ENCODE results near the gene P3H2. TPM values are rescaled to one million over a fixed set of nuclear protein-coding genes. Genes with fewer than 3 reads are reported as not detected.

P3H2 gene
- total RNA-seq, 2 donors from 2014 or later: 14.6 to 22.2 TPM

- Histone ChIP-seq H3K36me3 (no peaks in the 10 kb centered on the region), H3K4me3 (no peak overlapping the region), H3K4me1 (no peaks in the 10 kb centered on the region), H3K9ac (ENCODE audit: low read depth in 2 of 2, low read length in 2 of 2) (no peak overlapping the region), H3K9me3 (no peaks in the 10 kb centered on the region), H3K27me3 (no peaks in the 10 kb centered on the region), H3K27ac (no peak overlapping the region)
- no peak for TF ChIP-seq CTCF (IDR thresholded peaks at IDR 0.05)
- intact Hi-C loops (cut with DNase I): no loop called here
- no peak for DNase-seq
Measured at GRCh38 chr3:190094160-190094718, 26.5 kb downstream of the P3H2 start.

- H3K36me3 ChIP-seq: no peaks in the 10 kb centered on the region
- H3K27ac ChIP-seq: peak overlapping the region; percentile 21
- no peaks in the 10 kb centered on the region for H3K9me3 ChIP-seq
- no peak overlapping the region for H3K9ac ChIP-seq (ENCODE audit: low read depth in 2 of 2, low read length in 2 of 2)
- intact Hi-C loops (cut with DNase I): no loop called here
- no peaks in the 10 kb centered on the region for H3K4me1 ChIP-seq
- no peaks in the 10 kb centered on the region for H3K27me3 ChIP-seq
- H3K4me3 ChIP-seq: no peak overlapping the region
- TF ChIP-seq CTCF (IDR thresholded peaks at IDR 0.05): no peak
- DNase-seq: no peak
Measured at GRCh38 chr3:190092250-190092649, 28.4 kb downstream of the P3H2 start.

DNA sequence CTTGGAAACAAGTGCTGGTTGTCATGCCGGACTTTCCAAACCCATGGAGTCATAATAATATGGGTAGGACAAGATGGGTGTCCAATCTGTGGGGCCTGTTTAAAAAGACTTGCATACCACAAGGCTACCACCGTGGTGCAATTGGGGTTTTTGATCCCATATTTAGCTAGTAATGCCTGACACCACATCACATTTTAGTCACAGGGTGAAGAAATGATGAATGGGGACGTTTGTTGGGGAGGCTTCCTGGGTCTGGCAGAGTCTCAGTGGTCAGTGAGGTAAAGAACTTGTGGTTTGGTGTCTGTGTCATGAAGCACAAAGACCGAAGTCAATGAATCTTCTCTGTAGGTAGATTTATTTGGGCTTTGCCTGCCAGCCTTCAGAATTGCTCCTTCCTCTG is 31.0 kb downstream of the P3H2 start:
- intact Hi-C loops (cut with DNase I): no loop called here
- H3K27ac ChIP-seq: no peak overlapping the region
- H3K27me3 ChIP-seq: no peaks in the 10 kb centered on the region
- H3K9me3 ChIP-seq: no peaks in the 10 kb centered on the region
- H3K36me3 ChIP-seq: no peaks in the 10 kb centered on the region
- H3K4me3 ChIP-seq: no peak overlapping the region
- no peak overlapping the region for H3K9ac ChIP-seq (ENCODE audit: low read depth in 2 of 2, low read length in 2 of 2)
- no peak for DNase-seq
- H3K4me1 ChIP-seq: no peaks in the 10 kb centered on the region
- no peak for TF ChIP-seq CTCF (IDR thresholded peaks at IDR 0.05)

GRCh38 chr3:190088890-190089289 is 31.8 kb downstream of the P3H2 start:
- H3K4me3 ChIP-seq: no peak overlapping the region
- no peak for TF ChIP-seq CTCF (IDR thresholded peaks at IDR 0.05)
- H3K36me3 ChIP-seq: no peaks in the 10 kb centered on the region
- intact Hi-C loops (cut with DNase I): no loop called here
- DNase-seq: no peak
- H3K27me3 ChIP-seq: no peaks in the 10 kb centered on the region
- H3K4me1 ChIP-seq: no peaks in the 10 kb centered on the region
- no peak overlapping the region for H3K27ac ChIP-seq
- H3K9ac ChIP-seq (ENCODE audit: low read depth in 2 of 2, low read length in 2 of 2): no peak overlapping the region
- no peaks in the 10 kb centered on the region for H3K9me3 ChIP-seq

- intact Hi-C loops (cut with DNase I): no loop called here
- Histone ChIP-seq H3K27ac (no peak overlapping the region), H3K4me3 (no peak overlapping the region), H3K4me1 (no peaks in the 10 kb centered on the region), H3K27me3 (no peaks in the 10 kb centered on the region), H3K9ac (ENCODE audit: low read depth in 2 of 2, low read length in 2 of 2) (no peak overlapping the region), H3K36me3 (no peaks in the 10 kb centered on the region), H3K9me3 (no peaks in the 10 kb centered on the region)
- no peak for DNase-seq
- no peak for TF ChIP-seq CTCF (IDR thresholded peaks at IDR 0.05)
Measured at GRCh38 chr3:190086191-190086590, 34.5 kb downstream of the P3H2 start.

All from colonic mucosa (tissue), 4 donors.